ENCODE measurements around the gene PDZRN4.

DNA sequence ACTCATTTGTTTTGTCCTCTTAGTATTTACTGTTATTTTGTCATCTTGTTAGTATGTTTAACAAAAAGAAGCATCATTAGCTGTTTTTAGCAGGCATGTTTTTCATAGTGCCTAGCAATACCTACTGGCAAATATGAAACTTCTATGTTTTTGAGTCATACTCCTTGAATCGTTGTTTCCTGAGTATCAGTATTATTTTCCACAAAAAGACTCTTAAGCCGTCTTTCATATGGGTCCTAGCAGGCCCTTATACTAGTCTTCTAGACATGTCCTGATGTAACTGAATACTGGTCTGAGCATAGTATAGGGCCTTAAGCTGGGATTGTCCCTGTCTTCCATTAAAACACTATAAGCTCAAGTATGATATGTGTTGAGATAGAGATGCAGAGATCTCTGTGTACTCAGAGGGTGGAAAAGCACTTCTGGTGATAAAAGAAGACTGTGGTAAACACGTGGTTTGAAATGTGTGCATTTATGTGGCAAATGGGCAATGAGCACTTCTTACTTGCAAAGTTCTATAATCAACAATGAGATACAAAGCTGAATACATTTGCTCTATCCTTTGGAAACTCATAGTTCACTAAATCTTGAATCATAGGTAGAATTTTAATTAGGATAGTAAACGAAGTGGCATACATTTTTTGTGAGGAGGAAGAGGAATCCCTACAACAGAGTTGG lies 348.8 kb downstream of the PDZRN4 start:
- TF ChIP-seq POLR2A (IDR thresholded peaks at IDR 0.05) (no peak), POLR2AphosphoS5 (IDR thresholded peaks at IDR 0.05) (no peak)

Measured in spleen (tissue), 3 donors.